Measurements from ENCODE around the gene MGAT5B.
"Not testable (repeated sequence)": the region's sequence is repeated elsewhere in the genome, so short reads cannot be mapped to it uniquely, and the experiment has no call there.

MGAT5B gene

GRCh38 chr17:76969598-76970172 is 101.5 kb downstream of the MGAT5B start:
- DNase-seq, result no peak

DNA sequence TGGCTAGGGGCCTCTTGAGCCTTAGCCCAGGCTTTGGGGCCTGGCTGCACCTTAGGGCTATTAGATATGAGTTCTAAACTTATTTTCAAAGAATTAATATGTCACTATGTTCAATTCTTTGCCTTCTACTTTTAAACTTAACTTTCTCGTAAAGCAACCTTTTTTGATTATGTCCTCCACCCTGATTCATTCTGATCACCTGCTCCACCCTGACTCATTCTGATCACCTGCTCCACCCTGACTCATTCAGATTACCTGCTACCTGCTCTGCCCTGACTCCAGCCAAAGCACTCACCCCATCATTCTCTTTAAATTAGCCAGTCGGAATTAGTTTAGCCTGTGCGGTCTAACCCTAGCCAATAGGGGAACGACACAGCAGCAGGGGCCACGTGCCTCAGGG is 102.0 kb downstream of the MGAT5B start:
- not testable (repeated sequence) for DNase-seq

DNA sequence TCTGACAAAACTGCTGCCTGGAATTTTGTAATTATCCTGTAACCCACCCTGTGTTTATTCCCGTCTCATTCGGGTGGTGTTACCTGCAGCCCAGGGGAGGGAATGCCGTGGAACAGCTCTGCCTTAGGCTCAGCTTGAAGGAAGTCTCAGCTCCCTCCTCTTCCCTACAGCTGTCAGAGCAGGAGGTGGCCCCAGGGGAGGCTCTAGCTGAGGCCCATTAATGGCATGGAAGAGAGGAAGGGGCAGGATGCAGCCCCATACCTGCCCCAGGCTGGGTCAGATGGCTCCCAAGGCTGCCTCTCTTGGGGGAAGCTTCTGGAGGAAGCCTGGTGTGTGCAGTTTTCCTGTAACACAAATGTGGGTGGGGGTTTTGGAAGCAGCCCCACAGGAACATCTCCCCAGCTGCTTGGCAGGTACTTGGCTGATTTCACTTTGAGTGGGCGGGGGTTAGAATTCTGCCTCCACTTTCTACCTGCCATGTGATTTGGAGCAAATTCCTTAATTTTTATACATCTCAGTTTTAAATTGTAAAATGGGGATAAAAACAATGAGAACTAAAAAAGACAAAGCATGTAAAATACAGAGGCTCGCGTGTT is 103.9 kb downstream of the MGAT5B start:
- no peak for DNase-seq

GRCh38 chr17:76973040-76973439 is 104.8 kb downstream of the MGAT5B start:
- DNase-seq, result no peak

GRCh38 chr17:76974721-76975120 is 106.5 kb downstream of the MGAT5B start:
- DNase-seq, result no peak

DNA sequence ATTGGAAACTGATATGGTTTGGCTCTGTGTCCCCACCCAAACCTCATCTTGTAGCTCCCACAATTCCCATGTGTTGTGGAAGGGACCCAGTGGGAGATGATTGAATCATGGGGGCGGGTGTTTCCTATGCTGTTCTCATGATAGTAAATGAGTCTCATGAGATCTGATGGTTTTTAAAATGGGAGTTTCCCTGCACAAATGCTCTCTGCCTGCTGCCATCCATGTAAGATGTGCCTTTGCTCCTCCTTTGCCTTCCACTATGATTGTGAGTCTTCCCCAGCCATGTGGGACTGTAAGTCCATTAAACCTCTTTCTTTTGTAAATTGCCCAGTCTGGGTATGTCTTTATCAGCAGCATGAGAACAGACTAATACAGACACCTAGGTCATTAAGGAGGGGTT is 109.8 kb downstream of the MGAT5B start:
- not testable (repeated sequence) for DNase-seq

DNA sequence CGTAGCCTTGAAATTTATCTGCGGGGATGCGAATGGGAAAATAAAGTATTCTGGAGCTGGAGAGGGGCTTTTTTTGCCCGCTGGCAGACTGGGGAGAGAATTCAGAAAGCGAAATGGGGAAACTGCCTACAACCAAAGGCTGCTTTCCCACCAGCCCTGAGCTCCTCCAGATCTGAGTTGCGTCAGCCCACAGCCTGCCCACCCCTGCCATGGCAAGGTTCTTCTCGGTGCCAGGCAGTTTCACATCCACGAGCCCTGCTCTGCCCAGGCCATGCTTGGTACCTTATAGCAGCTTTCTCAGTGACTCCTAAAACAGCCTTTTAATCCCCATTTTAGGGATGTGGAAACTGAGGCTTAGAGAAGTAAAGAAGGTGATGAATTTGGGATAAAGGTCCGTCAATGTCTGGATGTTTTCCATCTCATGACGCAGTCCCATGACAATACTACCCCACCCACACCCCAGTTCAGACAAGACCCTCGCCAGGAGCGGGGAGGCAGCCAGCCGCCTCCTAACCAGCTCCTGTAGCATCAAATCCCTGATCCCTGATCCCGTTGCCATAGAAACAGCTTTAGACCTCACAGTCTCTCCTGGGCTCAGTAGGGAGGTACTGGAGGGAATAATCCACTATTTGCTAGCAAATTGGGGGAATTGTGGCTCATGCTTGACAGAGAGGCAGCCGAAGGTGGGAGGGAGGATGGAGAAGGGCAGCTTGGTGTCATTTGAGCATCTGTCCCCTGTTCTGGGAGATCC is 113.5 kb downstream of the MGAT5B start:
- no peak for DNase-seq

DNA sequence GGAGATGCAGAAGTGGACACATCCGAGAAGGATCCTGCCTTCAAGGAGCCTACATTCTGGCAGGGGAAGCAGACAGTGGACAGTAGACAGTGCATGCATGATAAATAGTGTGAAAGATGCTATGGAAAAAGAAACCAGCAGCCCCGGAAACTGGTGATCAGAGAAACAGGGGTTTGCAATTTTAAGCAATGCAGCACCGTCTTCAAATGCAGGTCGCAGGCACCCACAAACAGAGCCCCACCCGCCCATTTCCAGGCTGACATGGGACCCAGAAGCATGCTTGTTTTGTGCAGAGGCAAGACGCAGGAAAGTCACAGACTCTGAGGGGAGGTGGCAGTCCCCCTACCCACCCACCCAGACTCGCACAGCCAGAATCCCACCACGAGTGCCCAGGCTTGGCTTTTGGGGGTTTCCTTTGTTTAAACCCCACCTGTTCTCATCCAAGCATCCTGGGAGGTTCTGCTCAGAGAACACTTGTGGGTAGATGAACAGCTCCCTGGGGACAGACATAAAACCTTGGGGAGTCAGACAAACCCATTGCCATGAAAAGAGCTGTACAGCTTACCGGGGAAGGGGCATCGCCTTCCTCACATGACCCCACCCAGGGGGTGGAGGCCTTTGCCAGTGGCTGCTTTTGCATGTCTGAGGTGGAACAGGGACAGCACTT is 114.3 kb downstream of the MGAT5B start:
- no peak for DNase-seq

GRCh38 chr17:76983075-76983775 is 115.0 kb downstream of the MGAT5B start:
- no peak for DNase-seq

GRCh38 chr17:76986365-76986764 is 118.2 kb downstream of the MGAT5B start:
- DNase-seq, result no peak

- no peak for DNase-seq
These were observed 119.4 kb downstream of the MGAT5B start for GRCh38 chr17:76987486-76988093.

GRCh38 chr17:76988796-76989195 is 120.6 kb downstream of the MGAT5B start:
- no peak for DNase-seq

- no peak for DNase-seq
These were observed 121.3 kb downstream of the MGAT5B start for GRCh38 chr17:76989519-76989918.

DNA sequence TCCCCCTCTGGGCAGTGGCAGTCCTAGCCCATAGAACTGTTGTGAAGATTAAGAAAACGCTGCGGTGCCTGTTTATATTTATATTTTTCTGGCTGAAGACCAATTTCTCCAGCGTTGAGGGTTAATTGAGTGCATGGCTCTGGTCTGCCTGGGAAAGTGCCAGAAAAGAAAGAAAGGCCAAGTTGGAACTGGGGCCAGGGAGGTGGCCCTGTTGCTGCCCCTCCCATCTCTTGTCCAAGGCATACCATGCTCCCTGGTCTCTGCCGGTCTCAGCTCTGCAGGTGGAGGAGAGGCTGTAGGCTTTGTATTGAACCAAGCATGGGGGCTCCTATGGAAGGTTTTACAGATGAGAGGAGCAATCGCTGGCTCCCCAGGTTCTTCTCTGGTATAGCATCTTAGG is 124.7 kb downstream of the MGAT5B start:
- no peak for DNase-seq

DNA sequence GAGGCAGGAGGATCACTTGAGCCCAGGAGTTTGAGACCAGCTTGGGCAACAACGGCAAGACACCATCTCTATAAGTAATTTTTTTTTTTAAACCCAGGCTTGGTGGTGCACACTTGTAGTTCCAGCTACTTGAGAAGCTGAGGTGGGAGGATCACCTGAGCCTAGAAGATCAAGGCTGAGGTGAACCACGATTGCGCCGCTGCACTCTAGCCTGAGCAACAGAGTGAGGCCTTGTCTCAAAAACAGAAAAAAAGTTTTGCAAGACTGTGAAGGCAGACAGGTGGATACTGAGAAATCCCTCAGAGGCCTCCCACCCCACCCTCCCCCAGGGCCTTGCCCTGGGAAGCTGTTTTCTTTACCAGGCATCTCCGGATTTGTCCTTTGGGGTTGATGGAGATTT is 125.4 kb downstream of the MGAT5B start:
- no peak for DNase-seq

DNA sequence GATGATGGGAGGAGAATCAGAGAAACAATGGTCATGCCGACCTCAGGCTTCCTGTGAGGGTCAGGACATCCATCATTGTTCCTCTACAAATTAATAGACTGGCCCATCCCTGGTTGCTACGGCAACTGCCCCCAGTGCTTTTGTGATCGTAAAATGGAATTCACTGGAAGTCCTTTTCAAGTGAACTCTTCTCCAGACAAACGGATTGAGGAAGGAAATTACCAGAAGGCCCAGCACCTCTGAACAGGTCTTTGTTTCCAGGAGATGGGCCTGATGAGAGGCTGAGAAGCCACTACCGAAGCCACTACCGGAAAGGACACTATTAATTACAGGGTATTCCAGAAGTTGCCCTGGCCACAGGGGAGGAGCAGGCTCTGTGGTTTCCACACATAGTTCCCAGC is 126.0 kb downstream of the MGAT5B start:
- no peak for DNase-seq

- no peak for DNase-seq
These were observed 127.3 kb downstream of the MGAT5B start for GRCh38 chr17:76995387-76996105.

- DNase-seq, result no peak
These were observed 128.8 kb downstream of the MGAT5B start for GRCh38 chr17:76996741-76997694.

GRCh38 chr17:76997981-76998531 is 129.9 kb downstream of the MGAT5B start:
- no peak for DNase-seq

Measured in amygdala (tissue), 56 donors.